Sigmoid colon (tissue), 4 donors: ENCODE measurements around the gene XPR1.

Experiments
- CTCF ChIP-seq, 4 experiments: fragments of 450-650 bp in 3 of 4; fragments of 200-600 bp in 1 of 4; IDR thresholded peaks; one replicate each; pipeline ENCODE4 v1.5.1; 2016 to 2019; ENCODE audit warnings: antibody characterized with exemption in 4 of 4, mild to moderate bottlenecking in 3 of 4, moderate library complexity in 2 of 4
- POLR2AphosphoS5 ChIP-seq, 4 donors: sonication (generic); formaldehyde crosslinking; IDR thresholded peaks; one replicate each; pipeline ENCODE4 v1.6.1; 2017; ENCODE audit warnings: antibody characterized with exemption in 4 of 4

DNA sequence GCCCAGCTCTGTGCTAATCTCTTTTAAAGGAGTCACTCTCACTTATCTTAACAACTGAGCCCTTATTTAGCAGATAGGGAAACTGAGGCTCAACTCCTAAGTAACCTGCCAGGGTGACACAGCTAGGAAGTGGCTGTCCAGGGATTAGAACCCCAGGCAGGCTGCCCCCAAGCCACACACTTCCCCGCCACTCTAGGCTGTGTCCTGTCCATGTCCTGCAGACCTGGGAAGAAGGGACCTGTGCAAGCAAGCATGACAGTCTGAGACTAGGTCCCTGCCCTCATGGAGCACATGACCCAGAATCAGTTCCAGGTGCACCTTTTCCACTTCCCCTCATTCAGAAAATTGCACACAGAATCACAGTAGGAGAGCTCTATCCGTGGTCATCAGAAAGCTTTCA, 293.1 kb downstream of the XPR1 start:
- TF ChIP-seq CTCF (IDR thresholded peaks at IDR 0.05) (no peak), POLR2AphosphoS5 (IDR thresholded peaks at IDR 0.05) (no peak)
